HepG2 (cell line): Measurements from ENCODE around the gene ISOC2. TPM values are rescaled to one million over a fixed set of nuclear protein-coding genes. Genes with fewer than 3 reads are reported as not detected.

Source experiments
- ATAC-seq: fragments of 200-7000 bp; cut with Tn5 transposase; 3 replicates; pipeline ENCODE4 v1.9.1; 2020; ENCODE audit warnings: mild to moderate bottlenecking, moderate library complexity
- BruUV-seq: library from RNA; stranded (reverse); fragments of 400-500 nt; replicated peaks from 2 replicates; lab custom pipeline; 2021; lab: Mats Ljungman, UMichigan
- CTCF ChIA-PET: fragments of 300-600 bp; formaldehyde crosslinking; extraction: SDS; loops from one replicate; lab custom pipeline; 2021; ENCODE audit warnings: low total read pairs, inconsistent platforms, low intra/inter-chr PET ratio; lab: Yijun Ruan, JAX
- POLR2A ChIA-PET: fragments of 350-600 bp; sonication (Branson Sonifier 250); formaldehyde crosslinking; loops from one replicate; lab custom pipeline; 2020; ENCODE audit warnings: antibody characterized with exemption, inconsistent platforms; lab: Yijun Ruan, JAX
- DNase-seq: peaks from one replicate; pipeline ENCODE4 v3.0.0-alpha.2; 2015; ENCODE audit warnings: low spot score
- FAIRE-seq: peaks from 3 replicates; lab custom pipeline; 2011; peaks lifted over from hg19 to GRCh38; lab: Jason Lieb, UNC
- H2AFZ ChIP-seq: one replicate; pipeline ENCODE4 v1.6.1; 2011; ENCODE audit warnings: low read length, inconsistent platforms
- H3K27ac ChIP-seq: fragments of 300-600 bp; 3 replicates; pipeline ENCODE4 v1.8.0; 2011; ENCODE audit warnings: mixed run types, mild to moderate bottlenecking, mixed read lengths, low read length, inconsistent platforms; ENCODE audit not compliant: insufficient read depth; ENCODE audit errors: extremely low read length
- H3K27me3 ChIP-seq, 2 experiments: fragments of 200-600 bp in 1 of 2; 2 replicates in 1 of 2; 3 replicates in 1 of 2; pipeline versions ENCODE4 v1.6.0 to v1.8.0; 2011; ENCODE audit warnings: low read length in 2 of 2, mild to moderate bottlenecking in 2 of 2, moderate library complexity in 2 of 2, inconsistent platforms in 1 of 2; ENCODE audit not compliant: insufficient read depth in 2 of 2, control insufficient read depth in 1 of 2
- H3K36me3 ChIP-seq, 2 experiments: fragments of 200-600 bp in 1 of 2; replicated peaks in 1 of 2; 2 replicates in 1 of 2; 3 replicates in 1 of 2; pipeline versions ENCODE4 v1.5.1 to v1.8.0; 2011; ENCODE audit warnings: low read length in 2 of 2, inconsistent platforms in 1 of 2; ENCODE audit not compliant: insufficient read depth in 2 of 2, control insufficient read depth in 1 of 2
- H3K4me1 ChIP-seq: 2 replicates; pipeline ENCODE4 v1.5.1; 2012; ENCODE audit warnings: low read length, inconsistent platforms; ENCODE audit not compliant: insufficient read depth
- H3K4me2 ChIP-seq: 2 replicates; pipeline ENCODE4 v1.6.0; 2011; ENCODE audit warnings: low read depth, low read length, inconsistent platforms
- H3K4me3 ChIP-seq, 3 experiments: fragments of 200-600 bp in 1 of 3; sonication (generic), shearing (Covaris generic) in 1 of 3; replicated peaks in 1 of 3; 2 replicates each; pipeline ENCODE4 v1.5.1; 2011 to 2016; ENCODE audit warnings: low read length in 3 of 3, inconsistent platforms in 2 of 3, low read depth in 2 of 3, mild to moderate bottlenecking in 2 of 3, control low read depth in 1 of 3, mixed read lengths in 1 of 3; ENCODE audit not compliant: insufficient read depth in 1 of 3
- H3K79me2 ChIP-seq: one replicate; pipeline ENCODE4 v1.6.1; 2011; ENCODE audit warnings: low read length, inconsistent platforms; ENCODE audit not compliant: insufficient read depth
- H3K9ac ChIP-seq: 2 replicates; pipeline ENCODE4 v1.6.0; 2011; ENCODE audit warnings: mild to moderate bottlenecking, low read depth, low read length, inconsistent platforms; ENCODE audit not compliant: insufficient read depth
- H3K9me3 ChIP-seq: 2 replicates; pipeline ENCODE4 v1.5.1; 2012; ENCODE audit warnings: mild to moderate bottlenecking, low read length
- H4K20me1 ChIP-seq: 2 replicates; pipeline ENCODE4 v1.6.0; 2011; ENCODE audit warnings: inconsistent platforms, mild to moderate bottlenecking, low read length, moderate library complexity; ENCODE audit not compliant: insufficient read depth
- ATAD3A ChIP-seq: sonication (generic); formaldehyde crosslinking; IDR thresholded peaks from 2 replicates; pipeline ENCODE4 v1.4.0; 2020; ENCODE audit warnings: missing genetic modification reagents
- CREM ChIP-seq, 2 experiments: sonication (generic) in 1 of 2; formaldehyde crosslinking in 1 of 2; IDR thresholded peaks; 2 replicates each; pipeline versions ENCODE4 v1.4.0 to v1.6.1; 2016 to 2020; ENCODE audit warnings: antibody characterized with exemption in 1 of 2, mild to moderate bottlenecking in 1 of 2, missing genetic modification reagents in 1 of 2
- MYPOP ChIP-seq: sonication (generic); formaldehyde crosslinking; IDR thresholded peaks from 2 replicates; pipeline ENCODE4 v1.8.1; 2023; ENCODE audit warnings: mild to moderate bottlenecking, moderate library complexity, missing genetic modification reagents
- NCOA1 ChIP-seq: sonication (generic); formaldehyde crosslinking; IDR thresholded peaks from 2 replicates; pipeline ENCODE4 v1.9.0; 2021; ENCODE audit warnings: missing genetic modification reagents
- NFKB2 ChIP-seq: sonication (generic); formaldehyde crosslinking; IDR thresholded peaks from 2 replicates; pipeline ENCODE4 v1.4.0; 2020; ENCODE audit warnings: missing genetic modification reagents, borderline replicate concordance
- RFXAP ChIP-seq: sonication (generic); formaldehyde crosslinking; IDR thresholded peaks from 2 replicates; pipeline ENCODE4 v1.4.0; 2020; ENCODE audit warnings: missing genetic modification reagents, borderline replicate concordance
- ZFP90 ChIP-seq: sonication (generic); formaldehyde crosslinking; IDR thresholded peaks from 2 replicates; pipeline ENCODE4 v1.8.0; 2022; ENCODE audit warnings: missing genetic modification reagents, mild to moderate bottlenecking, inconsistent platforms, borderline replicate concordance
- ZNF318 ChIP-seq: sonication (generic); formaldehyde crosslinking; IDR thresholded peaks from 2 replicates; pipeline ENCODE4 v1.4.0; 2020; ENCODE audit warnings: mild to moderate bottlenecking, missing genetic modification reagents
- ZNF546 ChIP-seq: sonication (generic); formaldehyde crosslinking; conservative IDR thresholded peaks from 2 replicates; pipeline ENCODE4 v1.8.1; 2023; ENCODE audit warnings: mild to moderate bottlenecking, missing genetic modification reagents
- WGBS: methylation state at CpG from one replicate; pipeline ENCODE4 v1.1.6; 2017; ENCODE audit warnings: low lambda C conversion rate; 5-methylcytosine and 5-hydroxymethylcytosine counted together
- in situ Hi-C: cut with HindIII; loops from 2 replicates; pipeline ENCODE4 v1.10.0; 2017; ENCODE audit warnings: low pct_unique_long_range_greater_than_20kb; ENCODE audit not compliant: extremely low pct_ligation_motif_present
- intact Hi-C: fragments of 100-400 bp; cut with micrococcal nuclease; formaldehyde crosslinking; loops from one replicate; pipeline ENCODE4 v1.10.0; 2022; ENCODE audit not compliant: unreplicated experiment
- polyA plus RNA-seq, 8 experiments: library from polyadenylated mRNA; depleted of rRNA in 3 of 8; stranded (reverse) in 7 of 8; unstranded in 1 of 8; fragments of >200 nt; fragmentation: Illumina TruSeq in 4 of 8; extraction: Trizol in 4 of 8; gene quantifications; 2 replicates each; pipeline versions ENCODE4 v1.2.1 to v1.2.3, GENCODE V29; 2011 to 2016; ENCODE audit warnings: low read depth in 4 of 8, missing spikeins in 1 of 8, mixed read lengths in 1 of 8; ENCODE audit not compliant: insufficient read depth in 1 of 8
- total RNA-seq, 5 experiments: library from RNA; depleted of rRNA; stranded (reverse); fragments of >200 nt; fragmentation: Illumina TruSeq; extraction: Trizol; gene quantifications; 2 replicates each; pipeline ENCODE4 v1.2.3, GENCODE V29; 2016; ENCODE audit warnings: low read depth in 1 of 5
- TF ChIP-seq, protein P1 (sequence below): sonication (generic); formaldehyde crosslinking; IDR thresholded peaks from 2 replicates; pipeline ENCODE4 v1.9.0; 2021; ENCODE audit warnings: missing genetic modification reagents, mild to moderate bottlenecking, borderline replicate concordance

Gene ISOC2
- total and polyA plus RNA-seq, 2 of the 13 experiments (the other 11 are each of a cell fraction or from before 2014, with no cell fraction given): 76.8 to 105 TPM

DNA sequence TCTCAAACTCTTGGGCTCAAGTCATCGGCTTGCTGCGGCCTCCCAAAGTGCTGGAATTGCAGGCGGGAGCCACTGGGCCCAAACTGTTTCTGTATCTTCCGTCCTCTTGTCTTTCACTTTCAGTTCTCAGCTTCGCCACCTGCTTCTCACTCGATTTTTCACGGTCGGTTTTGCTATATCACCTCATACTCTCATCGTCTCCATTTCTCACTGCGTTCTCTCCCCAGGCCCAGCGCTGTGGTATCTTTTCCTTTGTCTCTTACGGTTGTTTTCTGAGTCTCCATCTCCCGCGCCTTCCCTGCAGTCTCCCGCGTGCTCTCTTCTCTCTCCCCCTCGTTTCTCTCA lies 41.7 kb upstream of the ISOC2 start:
- Histone ChIP-seq H3K4me3 (no peak overlapping the region), H3K4me1 (peaks cover 13% of the 10 kb centered on the region), H3K27ac (no peak overlapping the region), H3K79me2 (no peaks in the 10 kb centered on the region), H3K9me3 (no peaks in the 10 kb centered on the region), H3K9ac (no peak overlapping the region), H4K20me1 (no peaks in the 10 kb centered on the region), H3K36me3 (no peaks in the 10 kb centered on the region), H3K4me2 (no peak overlapping the region), H2AFZ (no peak overlapping the region), H3K27me3 (peaks cover 3 to 46% of the 10 kb centered on the region in 2 experiments)
- intact Hi-C loops (no loop called here), in situ Hi-C loops (no loop called here)
- FAIRE-seq (no peak), ATAC-seq (no peak), DNase-seq (no peak)
- ChIA-PET POLR2A (interaction anchor here (1.1 to 1.9 kb wide), 5 partner anchors 9 to 275 kb away, joined by 3 to 10 read pairs (median 5); partner anchors contain the start of genes FIZ1, TMEM86B, ZNF524 and ZNF628), CTCF (interaction anchor here (0.8 to 2.0 kb wide), 3 partner anchors 35 to 362 kb away, joined by 3 to 24 read pairs (median 10); no protein-coding TSS in a partner anchor)
- no TSS peak for BruUV-seq
- 60% methylated on average over 17 of the region's 17 CpGs for WGBS
- TF ChIP-seq NCOA1 (CRISPR knock-in tag) (no peak), NFKB2 (no peak), ZNF318 (CRISPR knock-in tag) (no peak), ZNF546 (CRISPR knock-in tag) (no peak), ATAD3A (no peak), CREM (IDR thresholded peaks at IDR 0.05) (no peak), CREM (CRISPR knock-in tag; IDR thresholded peaks at IDR 0.05) (no peak), MYPOP (CRISPR knock-in tag) (no peak), ZFP90 (CRISPR knock-in tag) (no peak), RFXAP (CRISPR knock-in tag) (no peak)
- TF ChIP-seq, protein P1, sequence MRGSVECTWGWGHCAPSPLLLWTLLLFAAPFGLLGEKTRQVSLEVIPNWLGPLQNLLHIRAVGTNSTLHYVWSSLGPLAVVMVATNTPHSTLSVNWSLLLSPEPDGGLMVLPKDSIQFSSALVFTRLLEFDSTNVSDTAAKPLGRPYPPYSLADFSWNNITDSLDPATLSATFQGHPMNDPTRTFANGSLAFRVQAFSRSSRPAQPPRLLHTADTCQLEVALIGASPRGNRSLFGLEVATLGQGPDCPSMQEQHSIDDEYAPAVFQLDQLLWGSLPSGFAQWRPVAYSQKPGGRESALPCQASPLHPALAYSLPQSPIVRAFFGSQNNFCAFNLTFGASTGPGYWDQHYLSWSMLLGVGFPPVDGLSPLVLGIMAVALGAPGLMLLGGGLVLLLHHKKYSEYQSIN: no peak
